Upper lobe of left lung (tissue), 4 donors: ENCODE data around the gene MT1B.

Source experiments
- CTCF ChIP-seq, 6 experiments: fragments of 450-650 bp in 4 of 6; fragments of 200-600 bp in 2 of 6; sonication (generic) in 2 of 6; IDR thresholded peaks; one replicate each; pipeline ENCODE4 v1.5.1; 2016 to 2019; ENCODE audit warnings: antibody characterized with exemption in 6 of 6
- POLR2AphosphoS5 ChIP-seq, 2 donors: sonication (generic); formaldehyde crosslinking; IDR thresholded peaks; one replicate each; pipeline ENCODE4 v1.5.1; 2017; ENCODE audit warnings: antibody characterized with exemption in 2 of 2

- TF ChIP-seq CTCF (IDR thresholded peaks at IDR 0.05): no peak
- no peak for TF ChIP-seq POLR2AphosphoS5 (IDR thresholded peaks at IDR 0.05)
These were observed 37.1 kb downstream of the MT1B start for GRCh38 chr16:56688762-56689161.
